Panc1 (cell line): Measurements from ENCODE around the gene CRY2. TPM values are rescaled to one million over a fixed set of nuclear protein-coding genes. Genes with fewer than 3 reads are reported as not detected.

Source experiments
- ATAC-seq: fragments of 200-7000 bp; cut with Tn5 transposase; 2 replicates; pipeline ENCODE4 v1.9.1; 2020; ENCODE audit warnings: mild to moderate bottlenecking, moderate library complexity
- BruUV-seq: library from RNA; stranded (reverse); fragments of 400-500 nt; replicated peaks from 2 replicates; lab custom pipeline; 2021; lab: Mats Ljungman, UMichigan
- CTCF ChIA-PET: fragments of 300-600 bp; sonication (Branson Sonifier 250); formaldehyde crosslinking; loops from one replicate; lab custom pipeline; 2022; ENCODE audit warnings: antibody characterized with exemption; lab: Charles Lee
- POLR2A ChIA-PET: fragments of 300-600 bp; sonication (Branson Sonifier 250); formaldehyde crosslinking; loops from one replicate; lab custom pipeline; 2022; ENCODE audit warnings: antibody characterized with exemption; lab: Charles Lee
- DNase-seq: peaks from one replicate; pipeline ENCODE4 v3.0.0-alpha.2; 2010; ENCODE audit warnings: low read depth, low spot score
- H3K27ac ChIP-seq: 2 replicates; pipeline ENCODE4 v1.5.1; 2011; ENCODE audit warnings: mild to moderate bottlenecking, low read length, inconsistent platforms
- H3K27me3 ChIP-seq: fragments of 200-500 bp; sonication (Bioruptor generic); 2 replicates; pipeline ENCODE4 v1.6.0; 2014; ENCODE audit warnings: low read length, inconsistent platforms; ENCODE audit not compliant: control insufficient read depth, insufficient read depth
- H3K36me3 ChIP-seq: fragments of 200-500 bp; sonication (Bioruptor generic); 2 replicates; pipeline ENCODE4 v1.5.1; 2014; ENCODE audit warnings: inconsistent platforms, mild to moderate bottlenecking, low read length, moderate library complexity; ENCODE audit not compliant: control insufficient read depth, insufficient read depth
- H3K4me1 ChIP-seq: 2 replicates; pipeline ENCODE4 v1.5.1; 2011; ENCODE audit warnings: inconsistent platforms, mild to moderate bottlenecking, low read length, moderate library complexity; ENCODE audit not compliant: control insufficient read depth, insufficient read depth
- H3K4me3 ChIP-seq, 2 experiments: 2 replicates each; pipeline ENCODE4 v1.5.1; 2011 to 2012; ENCODE audit warnings: low read depth in 2 of 2, low read length in 2 of 2, mild to moderate bottlenecking in 2 of 2, inconsistent platforms in 1 of 2, moderate library complexity in 1 of 2
- H3K9me3 ChIP-seq: fragments of 200-500 bp; sonication (Bioruptor generic); 2 replicates; pipeline ENCODE4 v1.5.1; 2014; ENCODE audit warnings: low read depth, mild to moderate bottlenecking, inconsistent platforms, low read length, moderate library complexity; ENCODE audit not compliant: control insufficient read depth, insufficient read depth
- CTCF ChIP-seq: fragments of 450-650 bp; IDR thresholded peaks from 2 replicates; pipeline ENCODE4 v1.5.1; 2017; ENCODE audit warnings: mild to moderate bottlenecking
- POLR2AphosphoS5 ChIP-seq: IDR thresholded peaks from 2 replicates; pipeline ENCODE4 v1.6.1; 2012; ENCODE audit warnings: mild to moderate bottlenecking, low read depth, low read length, moderate library complexity
- REST ChIP-seq, 2 experiments: IDR thresholded peaks; 2 replicates each; pipeline ENCODE4 v1.6.1; 2011 to 2012; ENCODE audit warnings: low read depth in 2 of 2, control low read depth in 1 of 2, low read length in 1 of 2, mild to moderate bottlenecking in 1 of 2, moderate library complexity in 1 of 2; ENCODE audit not compliant: insufficient read depth in 1 of 2
- SIN3A ChIP-seq: IDR thresholded peaks from 2 replicates; pipeline ENCODE4 v1.6.1; 2012; ENCODE audit warnings: low read depth, mild to moderate bottlenecking, low read length, moderate library complexity, borderline replicate concordance; ENCODE audit not compliant: insufficient read depth
- TCF7L2 ChIP-seq: IDR thresholded peaks from 2 replicates; pipeline ENCODE4 v1.6.1; 2011; ENCODE audit warnings: mild to moderate bottlenecking, low read depth, low read length, inconsistent platforms
- in situ Hi-C: cut with HindIII; loops from 2 replicates; pipeline ENCODE4 v1.10.0; 2016; ENCODE audit warnings: low sequenced_read_pairs, low pct_unique_long_range_greater_than_20kb
- intact Hi-C: fragments of 100-400 bp; cut with micrococcal nuclease; formaldehyde crosslinking; loops from one replicate; pipeline ENCODE4 v1.10.0; 2022; ENCODE audit not compliant: unreplicated experiment
- total RNA-seq: library from RNA; stranded (reverse); gene quantifications from one replicate; pipeline ENCODE4 v1.2.1, GENCODE V29; 2021; ENCODE audit not compliant: unreplicated experiment

The CRY2 gene
- total RNA-seq, 1 experiment from 2014 or later: 14.6 TPM

DNA sequence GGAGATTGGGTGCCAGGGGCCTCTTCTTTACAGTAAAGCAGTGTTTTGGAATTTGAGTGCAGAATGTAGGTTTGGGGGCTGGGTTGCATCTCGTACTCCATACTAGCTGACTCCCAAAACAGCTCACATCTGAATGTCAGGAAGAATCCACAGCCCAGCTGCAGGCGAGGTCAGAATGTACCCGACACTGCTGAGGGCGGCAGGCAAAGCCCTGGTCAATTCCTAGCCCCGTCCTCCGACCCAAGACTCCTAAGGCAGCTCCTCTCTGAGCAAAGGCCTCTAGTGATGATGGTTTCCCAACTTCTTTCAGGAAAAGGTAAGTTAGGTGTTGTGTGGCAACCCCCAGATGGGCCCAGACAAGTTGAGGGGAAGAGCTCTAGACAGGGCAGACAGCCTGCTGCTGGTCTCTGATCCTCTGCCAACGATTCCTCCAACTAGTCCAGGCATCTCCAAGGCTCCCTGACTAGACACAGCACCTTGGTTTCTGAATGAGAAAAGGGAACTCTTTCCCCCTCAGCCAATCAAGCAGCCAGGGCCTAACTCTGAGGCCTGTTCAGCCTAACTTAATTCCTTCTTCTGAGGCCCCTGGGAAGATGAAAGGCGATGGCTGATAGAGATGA is 83.8 kb downstream of the CRY2 start:
- intact Hi-C loops: no loop called here
- DNase-seq (no peak), ATAC-seq (no peak)
- no TSS peak for BruUV-seq
- POLR2A ChIA-PET: no interaction called here
- Histone ChIP-seq H3K9me3 (no peaks in the 10 kb centered on the region), H3K27ac (no peak overlapping the region), H3K4me3 (no peak overlapping the region), H3K27me3 (no peaks in the 10 kb centered on the region), H3K36me3 (peaks cover 5% of the 10 kb centered on the region), H3K4me1 (no peaks in the 10 kb centered on the region)
- CTCF ChIA-PET: no interaction called here
- TF ChIP-seq CTCF (no peak), SIN3A (no peak), REST (IDR thresholded peaks at IDR 0.05; ENCODE audit: insufficient read depth in 1 of 2, low read depth in 2 of 2, low read length in 1 of 2) (no peak), TCF7L2 (no peak)
- in situ Hi-C loops: no loop called here

DNA sequence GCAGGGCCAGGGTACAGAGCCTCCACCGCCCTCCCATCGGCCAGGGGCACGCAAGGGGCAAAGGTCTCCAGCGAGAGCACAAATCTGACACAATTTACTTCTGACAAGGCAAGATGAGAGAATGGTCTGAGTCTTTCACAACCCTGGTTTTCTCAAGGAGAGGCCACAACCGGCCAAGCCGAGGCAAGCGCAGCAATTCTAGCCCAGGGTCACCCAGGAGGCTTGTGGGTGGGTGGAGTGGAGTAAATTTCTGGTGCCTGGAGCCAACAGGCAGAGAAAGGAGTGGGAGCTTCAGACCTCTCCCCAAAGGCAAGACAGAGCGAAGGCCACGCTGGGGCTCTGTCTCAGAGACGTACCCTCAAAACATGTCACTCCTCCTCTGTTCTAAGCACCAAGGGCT is 84.5 kb downstream of the CRY2 start:
- intact Hi-C loops: no loop called here
- ATAC-seq (no peak), DNase-seq (no peak)
- no peaks in the 10 kb centered on the region for H3K9me3 ChIP-seq
- no peaks in the 10 kb centered on the region for H3K27me3 ChIP-seq
- no peak overlapping the region for H3K27ac ChIP-seq
- ChIA-PET POLR2A (no interaction called here), CTCF (no interaction called here)
- H3K4me1 ChIP-seq: no peaks in the 10 kb centered on the region
- H3K36me3 ChIP-seq: peaks cover 11% of the 10 kb centered on the region
- no TSS peak for BruUV-seq
- in situ Hi-C loops: no loop called here
- H3K4me3 ChIP-seq: no peak overlapping the region
- TF ChIP-seq REST (IDR thresholded peaks at IDR 0.05; ENCODE audit: insufficient read depth in 1 of 2, low read depth in 2 of 2, low read length in 1 of 2) (no peak), TCF7L2 (no peak), SIN3A (no peak), POLR2AphosphoS5 (no peak), CTCF (no peak)
